NCI-H82 treated with DMSO at 0.1 percent for 48 hours (cell line): ENCODE data around the gene KATNAL2.
"Not testable (repeated sequence)": the region's sequence is repeated elsewhere in the genome, so short reads cannot be mapped to it uniquely, and the experiment has no call there.

Experiments
- DNase-seq: peaks from one replicate; lab custom pipeline; 2025; ENCODE audit not compliant: unreplicated experiment; lab: John Stamatoyannopoulos, UW

The KATNAL2 gene

GRCh38 chr18:46920653-46921052 is 3.3 kb downstream of the KATNAL2 start:
- no peak for DNase-seq

- no peak for DNase-seq
Measured at GRCh38 chr18:46939337-46939963, 22.0 kb downstream of the KATNAL2 start.

GRCh38 chr18:46939998-46940571 is 22.7 kb downstream of the KATNAL2 start:
- no peak for DNase-seq

GRCh38 chr18:46942646-46943045 is 25.2 kb downstream of the KATNAL2 start:
- no peak for DNase-seq

GRCh38 chr18:46946656-46947282 is 29.4 kb downstream of the KATNAL2 start:
- DNase-seq = peak; percentile 71

- DNase-seq = peak; percentile 30
Measured at GRCh38 chr18:46950064-46950656, 32.8 kb downstream of the KATNAL2 start.

GRCh38 chr18:46953195-46953594 is 35.8 kb downstream of the KATNAL2 start:
- DNase-seq = no peak

- DNase-seq = no peak
Measured at GRCh38 chr18:46958209-46958608, 40.8 kb downstream of the KATNAL2 start.

GRCh38 chr18:46963656-46964578 is 46.5 kb downstream of the KATNAL2 start:
- DNase-seq = not testable (repeated sequence)

GRCh38 chr18:46964579-46965293 is 47.3 kb downstream of the KATNAL2 start:
- DNase-seq = not testable (repeated sequence)

GRCh38 chr18:46966266-46966665 is 48.9 kb downstream of the KATNAL2 start:
- not testable (repeated sequence) for DNase-seq

- DNase-seq = not testable (repeated sequence)
Measured at GRCh38 chr18:46969551-46969950, 52.1 kb downstream of the KATNAL2 start.

GRCh38 chr18:47019870-47020269 is 102.5 kb downstream of the KATNAL2 start:
- DNase-seq = not testable (repeated sequence)

GRCh38 chr18:47020757-47021156 is 103.4 kb downstream of the KATNAL2 start:
- not testable (repeated sequence) for DNase-seq

- not testable (repeated sequence) for DNase-seq
Measured at GRCh38 chr18:47022821-47023220, 105.4 kb downstream of the KATNAL2 start.

GRCh38 chr18:47023769-47024465 is 106.5 kb downstream of the KATNAL2 start:
- not testable (repeated sequence) for DNase-seq

- not testable (repeated sequence) for DNase-seq
Measured at GRCh38 chr18:47025557-47026174, 108.3 kb downstream of the KATNAL2 start.

GRCh38 chr18:47028738-47029137 is 111.3 kb downstream of the KATNAL2 start:
- DNase-seq = not testable (repeated sequence)

- DNase-seq = not testable (repeated sequence)
Measured at GRCh38 chr18:47029684-47030353, 112.4 kb downstream of the KATNAL2 start.
